Panc1 (cell line): Measurements from ENCODE around the gene CCN2. TPM values are rescaled to one million over a fixed set of nuclear protein-coding genes. Genes with fewer than 3 reads are reported as not detected.

ENCODE experiments used
- ATAC-seq: fragments of 200-7000 bp; cut with Tn5 transposase; 2 replicates; pipeline ENCODE4 v1.9.1; 2020; ENCODE audit warnings: mild to moderate bottlenecking, moderate library complexity
- BruUV-seq: library from RNA; stranded (reverse); fragments of 400-500 nt; replicated peaks from 2 replicates; lab custom pipeline; 2021; lab: Mats Ljungman, UMichigan
- CTCF ChIA-PET: fragments of 300-600 bp; sonication (Branson Sonifier 250); formaldehyde crosslinking; loops from one replicate; lab custom pipeline; 2022; ENCODE audit warnings: antibody characterized with exemption; lab: Charles Lee
- POLR2A ChIA-PET: fragments of 300-600 bp; sonication (Branson Sonifier 250); formaldehyde crosslinking; loops from one replicate; lab custom pipeline; 2022; ENCODE audit warnings: antibody characterized with exemption; lab: Charles Lee
- DNase-seq: peaks from one replicate; pipeline ENCODE4 v3.0.0-alpha.2; 2010; ENCODE audit warnings: low read depth, low spot score
- H3K27ac ChIP-seq: 2 replicates; pipeline ENCODE4 v1.5.1; 2011; ENCODE audit warnings: mild to moderate bottlenecking, low read length, inconsistent platforms
- H3K27me3 ChIP-seq: fragments of 200-500 bp; sonication (Bioruptor generic); 2 replicates; pipeline ENCODE4 v1.6.0; 2014; ENCODE audit warnings: low read length, inconsistent platforms; ENCODE audit not compliant: control insufficient read depth, insufficient read depth
- H3K36me3 ChIP-seq: fragments of 200-500 bp; sonication (Bioruptor generic); 2 replicates; pipeline ENCODE4 v1.5.1; 2014; ENCODE audit warnings: inconsistent platforms, mild to moderate bottlenecking, low read length, moderate library complexity; ENCODE audit not compliant: control insufficient read depth, insufficient read depth
- H3K4me1 ChIP-seq: 2 replicates; pipeline ENCODE4 v1.5.1; 2011; ENCODE audit warnings: inconsistent platforms, mild to moderate bottlenecking, low read length, moderate library complexity; ENCODE audit not compliant: control insufficient read depth, insufficient read depth
- H3K4me3 ChIP-seq, 2 experiments: 2 replicates each; pipeline ENCODE4 v1.5.1; 2011 to 2012; ENCODE audit warnings: low read depth in 2 of 2, low read length in 2 of 2, mild to moderate bottlenecking in 2 of 2, inconsistent platforms in 1 of 2, moderate library complexity in 1 of 2
- H3K9me3 ChIP-seq: fragments of 200-500 bp; sonication (Bioruptor generic); 2 replicates; pipeline ENCODE4 v1.5.1; 2014; ENCODE audit warnings: low read depth, mild to moderate bottlenecking, inconsistent platforms, low read length, moderate library complexity; ENCODE audit not compliant: control insufficient read depth, insufficient read depth
- POLR2AphosphoS5 ChIP-seq: IDR thresholded peaks from 2 replicates; pipeline ENCODE4 v1.6.1; 2012; ENCODE audit warnings: mild to moderate bottlenecking, low read depth, low read length, moderate library complexity
- REST ChIP-seq, 2 experiments: IDR thresholded peaks; 2 replicates each; pipeline ENCODE4 v1.6.1; 2011 to 2012; ENCODE audit warnings: low read depth in 2 of 2, control low read depth in 1 of 2, low read length in 1 of 2, mild to moderate bottlenecking in 1 of 2, moderate library complexity in 1 of 2; ENCODE audit not compliant: insufficient read depth in 1 of 2
- SIN3A ChIP-seq: IDR thresholded peaks from 2 replicates; pipeline ENCODE4 v1.6.1; 2012; ENCODE audit warnings: low read depth, mild to moderate bottlenecking, low read length, moderate library complexity, borderline replicate concordance; ENCODE audit not compliant: insufficient read depth
- TCF7L2 ChIP-seq: IDR thresholded peaks from 2 replicates; pipeline ENCODE4 v1.6.1; 2011; ENCODE audit warnings: mild to moderate bottlenecking, low read depth, low read length, inconsistent platforms
- in situ Hi-C: cut with HindIII; loops from 2 replicates; pipeline ENCODE4 v1.10.0; 2016; ENCODE audit warnings: low sequenced_read_pairs, low pct_unique_long_range_greater_than_20kb
- intact Hi-C: fragments of 100-400 bp; cut with micrococcal nuclease; formaldehyde crosslinking; loops from one replicate; pipeline ENCODE4 v1.10.0; 2022; ENCODE audit not compliant: unreplicated experiment
- total RNA-seq: library from RNA; stranded (reverse); gene quantifications from one replicate; pipeline ENCODE4 v1.2.1, GENCODE V29; 2021; ENCODE audit not compliant: unreplicated experiment
- TF ChIP-seq, protein P1 (sequence below): fragments of 450-650 bp; IDR thresholded peaks from 2 replicates; pipeline ENCODE4 v1.5.1; 2017; ENCODE audit warnings: mild to moderate bottlenecking

The CCN2 gene
- total RNA-seq, 1 experiment from 2014 or later = 155 TPM

- intact Hi-C loops (no loop called here), in situ Hi-C loops (no loop called here)
Observed at GRCh38 chr6:131966443-131966842, 15.3 kb upstream of the CCN2 start.

GRCh38 chr6:131963063-131963462 lies 11.9 kb upstream of the CCN2 start:
- TF ChIP-seq TCF7L2 = no peak
- TF ChIP-seq REST (IDR thresholded peaks at IDR 0.05; ENCODE audit: insufficient read depth in 1 of 2, low read depth in 2 of 2, low read length in 1 of 2) = no peak
- ChIA-PET CTCF (no interaction called here), POLR2A (no interaction called here)
- intact Hi-C loops = no loop called here
- Histone ChIP-seq H3K4me3 (no peak overlapping the region), H3K27me3 (no peaks in the 10 kb centered on the region), H3K36me3 (no peaks in the 10 kb centered on the region), H3K27ac (no peak overlapping the region), H3K4me1 (no peaks in the 10 kb centered on the region), H3K9me3 (no peaks in the 10 kb centered on the region)
- DNase-seq (no peak), ATAC-seq (no peak)
- no TSS peak for BruUV-seq
- in situ Hi-C loops = no loop called here

More at GRCh38 chr6:131966443-131966842, 15.3 kb upstream of the CCN2 start:
- no peaks in the 10 kb centered on the region for H3K27me3 ChIP-seq
- H3K36me3 ChIP-seq = no peaks in the 10 kb centered on the region
- BruUV-seq = no TSS peak
- DNase-seq = no peak
- no peaks in the 10 kb centered on the region for H3K9me3 ChIP-seq
- no peak overlapping the region for H3K4me3 ChIP-seq
- H3K4me1 ChIP-seq = no peaks in the 10 kb centered on the region
- TF ChIP-seq REST (IDR thresholded peaks at IDR 0.05; ENCODE audit: insufficient read depth in 1 of 2, low read depth in 2 of 2, low read length in 1 of 2) (no peak), SIN3A (no peak), POLR2AphosphoS5 (no peak), TCF7L2 (no peak)
- TF ChIP-seq, protein P1, sequence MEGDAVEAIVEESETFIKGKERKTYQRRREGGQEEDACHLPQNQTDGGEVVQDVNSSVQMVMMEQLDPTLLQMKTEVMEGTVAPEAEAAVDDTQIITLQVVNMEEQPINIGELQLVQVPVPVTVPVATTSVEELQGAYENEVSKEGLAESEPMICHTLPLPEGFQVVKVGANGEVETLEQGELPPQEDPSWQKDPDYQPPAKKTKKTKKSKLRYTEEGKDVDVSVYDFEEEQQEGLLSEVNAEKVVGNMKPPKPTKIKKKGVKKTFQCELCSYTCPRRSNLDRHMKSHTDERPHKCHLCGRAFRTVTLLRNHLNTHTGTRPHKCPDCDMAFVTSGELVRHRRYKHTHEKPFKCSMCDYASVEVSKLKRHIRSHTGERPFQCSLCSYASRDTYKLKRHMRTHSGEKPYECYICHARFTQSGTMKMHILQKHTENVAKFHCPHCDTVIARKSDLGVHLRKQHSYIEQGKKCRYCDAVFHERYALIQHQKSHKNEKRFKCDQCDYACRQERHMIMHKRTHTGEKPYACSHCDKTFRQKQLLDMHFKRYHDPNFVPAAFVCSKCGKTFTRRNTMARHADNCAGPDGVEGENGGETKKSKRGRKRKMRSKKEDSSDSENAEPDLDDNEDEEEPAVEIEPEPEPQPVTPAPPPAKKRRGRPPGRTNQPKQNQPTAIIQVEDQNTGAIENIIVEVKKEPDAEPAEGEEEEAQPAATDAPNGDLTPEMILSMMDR = no peak
- ChIA-PET POLR2A (no interaction called here), CTCF (interaction anchor here (0.6 kb wide), 1 partner anchor 158 kb away, joined by 3 read pairs; no protein-coding TSS in a partner anchor)
- H3K27ac ChIP-seq = no peak overlapping the region
- ATAC-seq = no peak
